Kidney (tissue), 14 donors: Measurements from ENCODE around the gene SLC20A1. TPM values are rescaled to one million over a fixed set of nuclear protein-coding genes. Genes with fewer than 3 reads are reported as not detected.

Source experiments
- DNase-seq, 5 donors: peaks; one replicate each; pipeline ENCODE4 v3.0.0-alpha.2; 2013 to 2020
- FAIRE-seq: peaks from 2 replicates; lab custom pipeline; 2012; peaks lifted over from hg19 to GRCh38; lab: Jason Lieb, UNC
- H3K27ac ChIP-seq, 2 donors: one replicate each; pipeline ENCODE4 v1.7.0; 2013; ENCODE audit warnings: low read depth in 2 of 2, low read length in 2 of 2, inconsistent platforms in 1 of 2
- H3K27me3 ChIP-seq: one replicate; pipeline ENCODE4 v1.7.1; 2013; ENCODE audit warnings: low read length, inconsistent platforms; ENCODE audit not compliant: control insufficient read depth, insufficient read depth
- H3K36me3 ChIP-seq, 3 donors: one replicate each; pipeline versions ENCODE4 v1.7.0 to v1.7.1; 2013; ENCODE audit warnings: low read length in 3 of 3, control low read depth in 1 of 3, inconsistent platforms in 1 of 3; ENCODE audit not compliant: insufficient read depth in 3 of 3, control insufficient read depth in 2 of 3
- H3K4me1 ChIP-seq, 3 donors: one replicate each; pipeline versions ENCODE4 v1.7.0 to v1.7.1; 2013; ENCODE audit warnings: low read length in 3 of 3, inconsistent platforms in 1 of 3, low read depth in 1 of 3; ENCODE audit not compliant: control insufficient read depth in 2 of 3, insufficient read depth in 2 of 3
- H3K4me3 ChIP-seq, 3 donors: one replicate each; pipeline versions ENCODE4 v1.7.0 to v1.8.1; 2013; ENCODE audit warnings: low read length in 3 of 3, control low read depth in 1 of 3, inconsistent platforms in 1 of 3
- H3K9ac ChIP-seq, 3 donors: one replicate each; pipeline versions ENCODE4 v1.7.0 to v1.7.1; 2013; ENCODE audit warnings: low read length in 3 of 3, control low read depth in 1 of 3, inconsistent platforms in 1 of 3
- H3K9me3 ChIP-seq, 3 donors: one replicate each; pipeline versions ENCODE4 v1.7.0 to v1.7.1; 2013; ENCODE audit warnings: low read length in 3 of 3, control low read depth in 1 of 3, inconsistent platforms in 1 of 3; ENCODE audit not compliant: control insufficient read depth in 2 of 3, insufficient read depth in 1 of 3
- intact Hi-C: fragments of 100-400 bp; cut with DNase I; formaldehyde crosslinking; loops from one replicate; pipeline ENCODE4 v1.11.1; 2022
- polyA plus RNA-seq: library from polyadenylated mRNA; stranded (reverse); fragments of 350-450 nt; fragmentation: Illumina TruSeq; extraction: RNeasy Lipid Tissue Mini Kit (QIAGEN cat#74804); gene quantifications from one replicate; pipeline ENCODE4 v1.2.3, GENCODE V29; 2014; ENCODE audit warnings: low read depth, low replicate concordance; ENCODE audit not compliant: insufficient read depth
- total RNA-seq: library from RNA; stranded (reverse); fragmentation: NEBNext Ultra II Directional; extraction: Animal tissue kit (Norgen Biotek cat#: 25700); gene quantifications from one replicate; pipeline ENCODE4 v1.2.1, GENCODE V29; 2021
- TF ChIP-seq, protein P1 (sequence below): IDR thresholded peaks from 3 replicates; pipeline ENCODE4 v1.5.1; 2012; ENCODE audit warnings: mild to moderate bottlenecking, moderate library complexity, borderline replicate concordance; ENCODE audit not compliant: insufficient read depth; ENCODE audit errors: extremely low read depth
- donor health status: control.
- donor health status: control.
- donor health status: control.
- donor health status: control.
- donor health status: control.
- donor health status: DM: yes; HTN: yes; CAD: no.
- donor health status: Normal renal cell carcinoma (clear cell type).

Gene SLC20A1
- total and polyA plus RNA-seq, 2 donors from 2014 or later: 10.4 to 46.2 TPM

DNA sequence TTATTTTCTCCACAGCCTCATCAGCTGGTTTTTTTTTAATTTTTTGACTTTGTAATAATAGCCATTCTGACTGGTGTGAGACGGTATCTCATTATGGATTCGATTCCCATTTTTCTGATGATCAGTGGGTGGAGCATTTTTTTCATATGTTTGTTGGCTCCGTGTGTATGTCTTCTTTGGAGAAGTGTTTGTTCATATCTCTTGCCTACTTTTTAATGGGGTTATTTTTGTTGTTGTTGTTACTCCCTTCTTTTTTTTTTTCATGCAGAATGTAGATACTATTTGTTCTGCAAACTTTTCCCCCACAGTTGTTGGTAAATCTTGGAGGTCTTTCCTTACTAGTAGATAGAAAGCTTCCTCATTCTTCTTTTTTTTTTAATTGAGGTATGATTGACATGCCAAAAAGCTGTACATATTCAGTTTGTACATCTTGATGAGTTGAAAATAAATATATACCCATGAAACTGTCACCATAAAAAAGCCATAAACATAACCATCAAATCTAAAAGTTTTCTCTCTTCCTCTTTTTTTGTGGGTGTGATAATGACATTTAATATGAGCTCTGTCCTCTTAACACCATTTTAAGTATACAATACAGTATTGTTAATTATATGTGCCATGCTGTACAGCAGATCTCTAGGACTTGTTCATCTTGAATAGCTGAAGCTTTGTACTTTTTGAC lies 53.2 kb downstream of the SLC20A1 start:
- TF ChIP-seq, protein P1, sequence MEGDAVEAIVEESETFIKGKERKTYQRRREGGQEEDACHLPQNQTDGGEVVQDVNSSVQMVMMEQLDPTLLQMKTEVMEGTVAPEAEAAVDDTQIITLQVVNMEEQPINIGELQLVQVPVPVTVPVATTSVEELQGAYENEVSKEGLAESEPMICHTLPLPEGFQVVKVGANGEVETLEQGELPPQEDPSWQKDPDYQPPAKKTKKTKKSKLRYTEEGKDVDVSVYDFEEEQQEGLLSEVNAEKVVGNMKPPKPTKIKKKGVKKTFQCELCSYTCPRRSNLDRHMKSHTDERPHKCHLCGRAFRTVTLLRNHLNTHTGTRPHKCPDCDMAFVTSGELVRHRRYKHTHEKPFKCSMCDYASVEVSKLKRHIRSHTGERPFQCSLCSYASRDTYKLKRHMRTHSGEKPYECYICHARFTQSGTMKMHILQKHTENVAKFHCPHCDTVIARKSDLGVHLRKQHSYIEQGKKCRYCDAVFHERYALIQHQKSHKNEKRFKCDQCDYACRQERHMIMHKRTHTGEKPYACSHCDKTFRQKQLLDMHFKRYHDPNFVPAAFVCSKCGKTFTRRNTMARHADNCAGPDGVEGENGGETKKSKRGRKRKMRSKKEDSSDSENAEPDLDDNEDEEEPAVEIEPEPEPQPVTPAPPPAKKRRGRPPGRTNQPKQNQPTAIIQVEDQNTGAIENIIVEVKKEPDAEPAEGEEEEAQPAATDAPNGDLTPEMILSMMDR: no peak
- H3K9me3 ChIP-seq: no peaks in the 10 kb centered on the region
- DNase-seq: no peak
- no peak for FAIRE-seq
- H3K27ac ChIP-seq: no peak overlapping the region
- no peak overlapping the region for H3K9ac ChIP-seq
- no peaks in the 10 kb centered on the region for H3K36me3 ChIP-seq
- no peak overlapping the region for H3K4me3 ChIP-seq
- H3K27me3 ChIP-seq: no peaks in the 10 kb centered on the region
- intact Hi-C loops: no loop called here
- no peaks in the 10 kb centered on the region for H3K4me1 ChIP-seq

DNA sequence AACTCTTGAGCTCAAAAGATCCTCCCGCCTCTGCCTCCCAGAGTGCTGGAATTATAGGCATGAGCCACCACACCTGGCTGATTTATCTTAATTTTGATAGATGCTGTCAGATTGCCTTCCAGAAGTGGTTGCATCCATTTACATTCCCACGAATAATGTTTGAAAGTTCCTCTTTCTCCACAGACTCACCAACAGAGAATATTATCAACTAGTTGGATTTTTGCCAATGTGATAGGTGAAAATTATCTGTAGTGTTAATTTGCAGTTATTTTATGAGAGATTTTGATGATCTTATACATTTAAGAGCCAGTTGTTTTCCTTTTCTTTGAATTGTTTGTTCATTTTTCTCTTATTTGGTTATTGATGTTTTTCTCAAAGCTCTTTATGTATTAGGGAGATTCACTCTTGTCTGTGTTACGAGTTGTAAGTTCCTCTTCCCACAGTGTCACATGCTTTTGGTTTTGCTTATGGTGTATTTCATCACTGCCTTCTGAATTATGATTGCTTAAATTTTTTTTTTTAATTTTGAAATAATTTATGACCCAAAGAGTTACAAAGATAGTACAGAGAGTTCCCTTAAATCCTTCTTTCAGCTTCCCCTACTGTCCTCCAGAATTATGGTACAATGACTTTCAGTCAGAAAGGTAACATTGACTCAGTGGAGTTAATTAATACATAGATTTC lies 54.4 kb downstream of the SLC20A1 start:
- intact Hi-C loops: no loop called here
- H3K9me3 ChIP-seq: no peaks in the 10 kb centered on the region
- no peaks in the 10 kb centered on the region for H3K36me3 ChIP-seq
- no peak for DNase-seq
- no peaks in the 10 kb centered on the region for H3K4me1 ChIP-seq
- H3K9ac ChIP-seq: no peak overlapping the region
- no peak overlapping the region for H3K27ac ChIP-seq
- no peak overlapping the region for H3K4me3 ChIP-seq
- TF ChIP-seq, protein P1: no peak
- no peaks in the 10 kb centered on the region for H3K27me3 ChIP-seq
- no peak for FAIRE-seq

DNA sequence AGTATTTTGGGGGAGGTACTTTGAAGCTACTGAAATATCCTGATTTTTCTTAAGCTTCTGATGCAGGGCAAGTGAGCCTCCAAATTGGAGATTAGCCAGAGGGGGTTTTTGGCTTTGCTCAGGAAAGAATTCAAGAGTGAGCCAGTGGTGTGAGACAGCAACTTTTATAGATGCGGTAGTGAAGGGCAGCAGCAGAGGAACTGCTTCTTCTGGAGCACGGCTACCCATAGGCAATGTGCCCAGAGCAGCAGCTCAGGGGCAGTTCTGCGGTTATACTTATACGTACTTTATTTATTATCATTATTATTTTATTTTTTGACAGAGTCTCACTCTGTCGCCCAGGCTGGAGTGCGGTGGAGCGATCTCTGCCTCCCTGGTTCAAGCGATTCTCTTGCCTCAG lies 55.3 kb downstream of the SLC20A1 start:
- no peak for DNase-seq
- intact Hi-C loops: no loop called here
- TF ChIP-seq, protein P1: no peak
- no peak overlapping the region for H3K9ac ChIP-seq
- no peak for FAIRE-seq
- H3K4me3 ChIP-seq: no peak overlapping the region
- H3K27ac ChIP-seq: no peak overlapping the region
- no peaks in the 10 kb centered on the region for H3K9me3 ChIP-seq
- peaks cover 0 to 2% (median 0%) of the 10 kb centered on the region in 3 donors for H3K4me1 ChIP-seq
- H3K36me3 ChIP-seq: no peaks in the 10 kb centered on the region
- no peaks in the 10 kb centered on the region for H3K27me3 ChIP-seq
